ENCODE results near the gene ST3GAL3.
A peak's percentile ranks its signal among the peaks of the same experiment; 100 is the strongest.
"Not testable (repeated sequence)": the region's sequence is repeated elsewhere in the genome, so short reads cannot be mapped to it uniquely, and the experiment has no call there.

ST3GAL3 gene

GRCh38 chr1:43830802-43831201 lies 123.5 kb downstream of the ST3GAL3 start:
- H3K4me3 ChIP-seq (ENCODE audit: low read depth, low read length), result no peak overlapping the region
- no peaks in the 10 kb centered on the region for H3K9me3 ChIP-seq (ENCODE audit: control insufficient read depth, insufficient read depth, low read length)
- H3K27me3 ChIP-seq (ENCODE audit: control insufficient read depth, insufficient read depth, low read length), result no peaks in the 10 kb centered on the region
- no peaks in the 10 kb centered on the region for H3K36me3 ChIP-seq (ENCODE audit: control insufficient read depth, insufficient read depth, low read length)
- peaks cover 21% of the 10 kb centered on the region for H3K4me1 ChIP-seq (ENCODE audit: control insufficient read depth, insufficient read depth, low read length)
- no peak overlapping the region for H3K27ac ChIP-seq (ENCODE audit: low read depth, low read length)
- H3K9ac ChIP-seq (ENCODE audit: low read depth, low read length), result no peak overlapping the region

- peaks cover 31% of the 10 kb centered on the region for H3K4me1 ChIP-seq (ENCODE audit: control insufficient read depth, insufficient read depth, low read length)
- H3K27ac ChIP-seq (ENCODE audit: low read depth, low read length), result no peak overlapping the region
- no peak overlapping the region for H3K9ac ChIP-seq (ENCODE audit: low read depth, low read length)
- no peaks in the 10 kb centered on the region for H3K27me3 ChIP-seq (ENCODE audit: control insufficient read depth, insufficient read depth, low read length)
- H3K9me3 ChIP-seq (ENCODE audit: control insufficient read depth, insufficient read depth, low read length), result no peaks in the 10 kb centered on the region
- no peaks in the 10 kb centered on the region for H3K36me3 ChIP-seq (ENCODE audit: control insufficient read depth, insufficient read depth, low read length)
- H3K4me3 ChIP-seq (ENCODE audit: low read depth, low read length), result no peak overlapping the region
Measured at GRCh38 chr1:43831851-43832250, 124.5 kb downstream of the ST3GAL3 start.

- Histone ChIP-seq H3K27ac (ENCODE audit: low read depth, low read length) (no peak overlapping the region), H3K36me3 (ENCODE audit: control insufficient read depth, insufficient read depth, low read length) (no peaks in the 10 kb centered on the region), H3K4me3 (ENCODE audit: low read depth, low read length) (no peak overlapping the region), H3K9ac (ENCODE audit: low read depth, low read length) (no peak overlapping the region), H3K9me3 (ENCODE audit: control insufficient read depth, insufficient read depth, low read length) (no peaks in the 10 kb centered on the region), H3K27me3 (ENCODE audit: control insufficient read depth, insufficient read depth, low read length) (no peaks in the 10 kb centered on the region), H3K4me1 (ENCODE audit: control insufficient read depth, insufficient read depth, low read length) (peaks cover 31% of the 10 kb centered on the region)
Measured at GRCh38 chr1:43832255-43832654, 124.9 kb downstream of the ST3GAL3 start.

- H3K27ac ChIP-seq (ENCODE audit: low read depth, low read length), result no peak overlapping the region
- H3K36me3 ChIP-seq (ENCODE audit: control insufficient read depth, insufficient read depth, low read length), result no peaks in the 10 kb centered on the region
- H3K4me3 ChIP-seq (ENCODE audit: low read depth, low read length), result no peak overlapping the region
- H3K9me3 ChIP-seq (ENCODE audit: control insufficient read depth, insufficient read depth, low read length), result no peaks in the 10 kb centered on the region
- no peaks in the 10 kb centered on the region for H3K27me3 ChIP-seq (ENCODE audit: control insufficient read depth, insufficient read depth, low read length)
- peaks cover 31% of the 10 kb centered on the region for H3K4me1 ChIP-seq (ENCODE audit: control insufficient read depth, insufficient read depth, low read length)
- H3K9ac ChIP-seq (ENCODE audit: low read depth, low read length), result no peak overlapping the region
Measured at GRCh38 chr1:43832998-43833397, 125.7 kb downstream of the ST3GAL3 start.

- H3K27ac ChIP-seq (ENCODE audit: low read depth, low read length); H3K9me3 ChIP-seq (ENCODE audit: control insufficient read depth, insufficient read depth, low read length); H3K27me3 ChIP-seq (ENCODE audit: control insufficient read depth, insufficient read depth, low read length); H3K9ac ChIP-seq (ENCODE audit: low read depth, low read length); H3K4me3 ChIP-seq (ENCODE audit: low read depth, low read length); H3K36me3 ChIP-seq (ENCODE audit: control insufficient read depth, insufficient read depth, low read length): not testable (repeated sequence)
- H3K4me1 ChIP-seq (ENCODE audit: control insufficient read depth, insufficient read depth, low read length), result peaks cover 36% of the 10 kb centered on the region
Measured at GRCh38 chr1:43833902-43834279, 126.6 kb downstream of the ST3GAL3 start.

- no peak overlapping the region for H3K4me3 ChIP-seq (ENCODE audit: low read depth, low read length)
- no peak overlapping the region for H3K9ac ChIP-seq (ENCODE audit: low read depth, low read length)
- H3K4me1 ChIP-seq (ENCODE audit: control insufficient read depth, insufficient read depth, low read length), result peaks cover 36% of the 10 kb centered on the region
- H3K27me3 ChIP-seq (ENCODE audit: control insufficient read depth, insufficient read depth, low read length), result no peaks in the 10 kb centered on the region
- H3K36me3 ChIP-seq (ENCODE audit: control insufficient read depth, insufficient read depth, low read length), result no peaks in the 10 kb centered on the region
- no peaks in the 10 kb centered on the region for H3K9me3 ChIP-seq (ENCODE audit: control insufficient read depth, insufficient read depth, low read length)
- H3K27ac ChIP-seq (ENCODE audit: low read depth, low read length), result peak overlapping the region; percentile 70
Measured at GRCh38 chr1:43834280-43835081, 127.1 kb downstream of the ST3GAL3 start.

GRCh38 chr1:43835082-43836021 lies 128.0 kb downstream of the ST3GAL3 start:
- Histone ChIP-seq H3K4me1 (ENCODE audit: control insufficient read depth, insufficient read depth, low read length) (peaks cover 41% of the 10 kb centered on the region), H3K27me3 (ENCODE audit: control insufficient read depth, insufficient read depth, low read length) (no peaks in the 10 kb centered on the region), H3K9me3 (ENCODE audit: control insufficient read depth, insufficient read depth, low read length) (no peaks in the 10 kb centered on the region), H3K9ac (ENCODE audit: low read depth, low read length) (no peak overlapping the region), H3K4me3 (ENCODE audit: low read depth, low read length) (no peak overlapping the region), H3K27ac (ENCODE audit: low read depth, low read length) (peak overlapping the region; percentile 70), H3K36me3 (ENCODE audit: control insufficient read depth, insufficient read depth, low read length) (no peaks in the 10 kb centered on the region)

- no peaks in the 10 kb centered on the region for H3K27me3 ChIP-seq (ENCODE audit: control insufficient read depth, insufficient read depth, low read length)
- H3K27ac ChIP-seq (ENCODE audit: low read depth, low read length), result no peak overlapping the region
- H3K9me3 ChIP-seq (ENCODE audit: control insufficient read depth, insufficient read depth, low read length), result no peaks in the 10 kb centered on the region
- peaks cover 50% of the 10 kb centered on the region for H3K4me1 ChIP-seq (ENCODE audit: control insufficient read depth, insufficient read depth, low read length)
- H3K36me3 ChIP-seq (ENCODE audit: control insufficient read depth, insufficient read depth, low read length), result no peaks in the 10 kb centered on the region
- H3K4me3 ChIP-seq (ENCODE audit: low read depth, low read length), result no peak overlapping the region
- H3K9ac ChIP-seq (ENCODE audit: low read depth, low read length), result no peak overlapping the region
Measured at GRCh38 chr1:43836267-43836951, 129.1 kb downstream of the ST3GAL3 start.

- no peaks in the 10 kb centered on the region for H3K27me3 ChIP-seq (ENCODE audit: control insufficient read depth, insufficient read depth, low read length)
- no peaks in the 10 kb centered on the region for H3K36me3 ChIP-seq (ENCODE audit: control insufficient read depth, insufficient read depth, low read length)
- H3K9me3 ChIP-seq (ENCODE audit: control insufficient read depth, insufficient read depth, low read length), result peaks cover 9% of the 10 kb centered on the region
- H3K9ac ChIP-seq (ENCODE audit: low read depth, low read length), result no peak overlapping the region
- H3K27ac ChIP-seq (ENCODE audit: low read depth, low read length), result no peak overlapping the region
- H3K4me1 ChIP-seq (ENCODE audit: control insufficient read depth, insufficient read depth, low read length), result peaks cover 58% of the 10 kb centered on the region
- no peak overlapping the region for H3K4me3 ChIP-seq (ENCODE audit: low read depth, low read length)
Measured at GRCh38 chr1:43839056-43839455, 131.7 kb downstream of the ST3GAL3 start.

- H3K9me3 ChIP-seq (ENCODE audit: control insufficient read depth, insufficient read depth, low read length), result peaks cover 9% of the 10 kb centered on the region
- no peaks in the 10 kb centered on the region for H3K27me3 ChIP-seq (ENCODE audit: control insufficient read depth, insufficient read depth, low read length)
- H3K27ac ChIP-seq (ENCODE audit: low read depth, low read length), result peak overlapping the region; percentile 96
- H3K4me1 ChIP-seq (ENCODE audit: control insufficient read depth, insufficient read depth, low read length), result peaks cover 35% of the 10 kb centered on the region
- H3K9ac ChIP-seq (ENCODE audit: low read depth, low read length), result peak overlapping the region; percentile 59
- no peaks in the 10 kb centered on the region for H3K36me3 ChIP-seq (ENCODE audit: control insufficient read depth, insufficient read depth, low read length)
- H3K4me3 ChIP-seq (ENCODE audit: low read depth, low read length), result peak overlapping the region; percentile 39; the same call in 1 of the 2 replicates
Measured at GRCh38 chr1:43841321-43842174, 134.2 kb downstream of the ST3GAL3 start.

Data from HUES48 (cell line).